ENCODE results near the gene TFAM. TPM values are rescaled to one million over a fixed set of nuclear protein-coding genes. Genes with fewer than 3 reads are reported as not detected.
"Not testable (repeated sequence)": the region's sequence is repeated elsewhere in the genome, so short reads cannot be mapped to it uniquely, and the experiment has no call there.

Gene TFAM
- total RNA-seq, 1 donor from 2014 or later: 64.2 TPM

GRCh38 chr10:58424176-58424575 lies 39.0 kb downstream of the TFAM start:
- Mint-ChIP-seq H3K36me3 (ENCODE audit: low read depth) (peaks cover 4% of the 10 kb centered on the region), H3K9me3 (peaks cover 11% of the 10 kb centered on the region), H3K4me3 (no peak overlapping the region), H3K27ac (ENCODE audit: unreplicated experiment) (no peak overlapping the region), H3K4me1 (no peaks in the 10 kb centered on the region), H3K27me3 (ENCODE audit: low read depth) (peaks cover 17% of the 10 kb centered on the region)
- no peak for TF ChIP-seq CTCF (conservative IDR thresholded peaks at IDR 0.05)
- no peak for DNase-seq (ENCODE audit: low read depth, low spot score)

- not testable (repeated sequence) for H3K4me1 Mint-ChIP-seq; H3K4me3 Mint-ChIP-seq; H3K27me3 Mint-ChIP-seq (ENCODE audit: low read depth); H3K27ac Mint-ChIP-seq (ENCODE audit: unreplicated experiment); H3K36me3 Mint-ChIP-seq (ENCODE audit: low read depth); DNase-seq (ENCODE audit: low read depth, low spot score)
- peaks cover 11% of the 10 kb centered on the region for H3K9me3 Mint-ChIP-seq
Observed at GRCh38 chr10:58428436-58428835, 43.2 kb downstream of the TFAM start.

GRCh38 chr10:58431903-58432302 lies 46.7 kb downstream of the TFAM start:
- H3K27ac Mint-ChIP-seq (ENCODE audit: unreplicated experiment): no peak overlapping the region
- no peaks in the 10 kb centered on the region for H3K9me3 Mint-ChIP-seq
- peaks cover 5% of the 10 kb centered on the region for H3K27me3 Mint-ChIP-seq (ENCODE audit: low read depth)

GRCh38 chr10:58433066-58433465 lies 47.9 kb downstream of the TFAM start:
- Mint-ChIP-seq H3K36me3 (ENCODE audit: low read depth) (no peaks in the 10 kb centered on the region), H3K9me3 (no peaks in the 10 kb centered on the region), H3K4me1 (no peaks in the 10 kb centered on the region), H3K27me3 (ENCODE audit: low read depth) (peaks cover 5% of the 10 kb centered on the region), H3K27ac (ENCODE audit: unreplicated experiment) (no peak overlapping the region), H3K4me3 (no peak overlapping the region)
- TF ChIP-seq CTCF (conservative IDR thresholded peaks at IDR 0.05): no peak
- DNase-seq (ENCODE audit: low read depth, low spot score): no peak

More at GRCh38 chr10:58431903-58432302, 46.7 kb downstream of the TFAM start:
- Mint-ChIP-seq H3K4me3 (no peak overlapping the region), H3K36me3 (ENCODE audit: low read depth) (no peaks in the 10 kb centered on the region), H3K4me1 (no peaks in the 10 kb centered on the region)
- DNase-seq (ENCODE audit: low read depth, low spot score): no peak
- TF ChIP-seq CTCF (conservative IDR thresholded peaks at IDR 0.05): no peak

GRCh38 chr10:58433571-58433970 lies 48.4 kb downstream of the TFAM start:
- no peak overlapping the region for H3K27ac Mint-ChIP-seq (ENCODE audit: unreplicated experiment)
- no peaks in the 10 kb centered on the region for H3K4me1 Mint-ChIP-seq
- no peak for TF ChIP-seq CTCF (conservative IDR thresholded peaks at IDR 0.05)
- H3K36me3 Mint-ChIP-seq (ENCODE audit: low read depth): no peaks in the 10 kb centered on the region
- no peak for DNase-seq (ENCODE audit: low read depth, low spot score)
- peaks cover 5% of the 10 kb centered on the region for H3K27me3 Mint-ChIP-seq (ENCODE audit: low read depth)
- H3K9me3 Mint-ChIP-seq: no peaks in the 10 kb centered on the region
- no peak overlapping the region for H3K4me3 Mint-ChIP-seq

GRCh38 chr10:58435297-58435985 lies 50.2 kb downstream of the TFAM start:
- H3K27me3 Mint-ChIP-seq (ENCODE audit: low read depth): peaks cover 5% of the 10 kb centered on the region
- H3K36me3 Mint-ChIP-seq (ENCODE audit: low read depth): no peaks in the 10 kb centered on the region
- H3K9me3 Mint-ChIP-seq: peaks cover 4% of the 10 kb centered on the region
- DNase-seq (ENCODE audit: low read depth, low spot score): no peak
- no peak overlapping the region for H3K27ac Mint-ChIP-seq (ENCODE audit: unreplicated experiment)
- H3K4me3 Mint-ChIP-seq: no peak overlapping the region
- no peaks in the 10 kb centered on the region for H3K4me1 Mint-ChIP-seq
- no peak for TF ChIP-seq CTCF (conservative IDR thresholded peaks at IDR 0.05)
